ENCODE results near the gene FUS. TPM values are rescaled to one million over a fixed set of nuclear protein-coding genes. Genes with fewer than 3 reads are reported as not detected.

FUS gene
- total and polyA plus RNA-seq, 2 experiments from 2014 or later = 247 to 528 TPM

GRCh38 chr16:31132303-31132979 lies 47.5 kb upstream of the FUS start:
- peaks cover 8% of the 10 kb centered on the region; the same call in 1 of the 2 replicates for H3K79me2 ChIP-seq (replicated peaks; ENCODE audit: insufficient read depth)
- H3K27ac Mint-ChIP-seq = peak overlapping the region; percentile 98; the same call in 1 of the 2 replicates
- H3F3A ChIP-seq (replicated peaks; ENCODE audit: low read depth) = peaks cover 3% of the 10 kb centered on the region; the same call in 1 of the 2 replicates
- no peak for ATAC-seq
- H3K4me3 ChIP-seq = no peak overlapping the region
- H3K4me3 Mint-ChIP-seq = peak overlapping the region; percentile 94
- H2AFZ ChIP-seq = no peak overlapping the region
- H3K4me1 ChIP-seq (ENCODE audit: insufficient read depth) = peaks cover 28% of the 10 kb centered on the region
- H3K4me1 Mint-ChIP-seq = peaks cover 55% of the 10 kb centered on the region
- H3K36me3 Mint-ChIP-seq (ENCODE audit: low read depth) = peaks cover 44% of the 10 kb centered on the region
- DNase-seq (ENCODE audit: low spot score) = no peak
- H3K9me2 ChIP-seq (ENCODE audit: insufficient read depth) = no peaks in the 10 kb centered on the region
- no peak overlapping the region for H3K4me2 ChIP-seq
- TF ChIP-seq STAT1 (IDR thresholded peaks at IDR 0.05; ENCODE audit: unreplicated experiment) = no peak
- no peak for TF ChIP-seq EZH2phosphoT487 (IDR thresholded peaks at IDR 0.05; ENCODE audit: unreplicated experiment)
- no peak for TF ChIP-seq NANOG (IDR thresholded peaks at IDR 0.05; ENCODE audit: borderline replicate concordance)
- no peak for TF ChIP-seq REST (IDR thresholded peaks at IDR 0.05; ENCODE audit: unreplicated experiment)
- TF ChIP-seq ZNF331 (CRISPR knock-in tag; IDR thresholded peaks at IDR 0.05; ENCODE audit: low read depth) = no peak
- TF ChIP-seq CTCF (conservative IDR thresholded peaks at IDR 0.05; ENCODE audit: low read depth in 2 of 2) = no peak
- TF ChIP-seq POLR2AphosphoS5 (IDR thresholded peaks at IDR 0.05; ENCODE audit: low read depth) = no peak
- no peak for TF ChIP-seq JUNB (IDR thresholded peaks at IDR 0.05; ENCODE audit: unreplicated experiment)
- TF ChIP-seq ETS1 (IDR thresholded peaks at IDR 0.05) = no peak
- TF ChIP-seq ZNF114 (CRISPR knock-in tag; IDR thresholded peaks at IDR 0.05) = no peak
- TF ChIP-seq ZNF462 (CRISPR knock-in tag; IDR thresholded peaks at IDR 0.05) = no peak
- TF ChIP-seq EZH2 (IDR thresholded peaks at IDR 0.05; ENCODE audit: low read depth, unreplicated experiment) = no peak
- peaks cover 9% of the 10 kb centered on the region for H3K36me3 ChIP-seq (ENCODE audit: insufficient read depth)
- no peaks in the 10 kb centered on the region; the same call in 1 of the 2 replicates for H4K20me1 ChIP-seq (replicated peaks; ENCODE audit: insufficient read depth)
- peaks cover 27% of the 10 kb centered on the region for H3K27me3 Mint-ChIP-seq (ENCODE audit: insufficient read depth, low read depth, poor library complexity)
- no peaks in the 10 kb centered on the region for H3K27me3 ChIP-seq (ENCODE audit: insufficient read depth)
- no peaks in the 10 kb centered on the region; the same call in 2 of the 3 replicates for H3K9me3 Mint-ChIP-seq
- H3K27ac ChIP-seq (ENCODE audit: low read depth) = no peak overlapping the region
